ENCODE measurements around the gene PLPP6. TPM values are rescaled to one million over a fixed set of nuclear protein-coding genes. Genes with fewer than 3 reads are reported as not detected.

Gene PLPP6
- total and polyA plus RNA-seq, 2 of the 8 experiments (the other 6 are each of a cell fraction or from before 2014, with no cell fraction given), result 11.8 to 13.3 TPM

GRCh38 chr9:4713849-4714248 lies 51.8 kb downstream of the PLPP6 start:
- no peak overlapping the region for H2AFZ ChIP-seq (ENCODE audit: low read length)
- no peak overlapping the region for H3K56ac ChIP-seq (replicated peaks; ENCODE audit: insufficient read length, low read depth, low read length)
- no peak overlapping the region for H3K4me2 ChIP-seq (ENCODE audit: insufficient read depth in 1 of 2, low read depth in 2 of 2, low read length in 2 of 2)
- no peak overlapping the region for H4K91ac ChIP-seq (replicated peaks; ENCODE audit: insufficient read length, low read length)
- H4K20me1 ChIP-seq (replicated peaks in 1 of 2; ENCODE audit: control insufficient read depth in 1 of 2, insufficient read depth in 2 of 2, low read length in 2 of 2), result no peaks in the 10 kb centered on the region
- CTCF ChIA-PET (ENCODE audit: partially characterized antibody), result interaction anchor here (1.2 kb wide), 1 partner anchor 13 kb away, joined by 4 read pairs; no protein-coding TSS in a partner anchor
- H3K79me2 ChIP-seq (ENCODE audit: control insufficient read depth in 1 of 2, insufficient read depth in 2 of 2, low read length in 2 of 2), result no peaks in the 10 kb centered on the region
- FAIRE-seq (peak; percentile 92), DNase-seq (ENCODE audit: low read depth in 1 of 2, low spot score in 2 of 2) (no peak)
- no peak overlapping the region for H3K18ac ChIP-seq (ENCODE audit: extremely low read depth, low read length)
- H2BK5ac ChIP-seq (ENCODE audit: low read depth, low read length), result no peak overlapping the region
- H3K36me3 ChIP-seq (ENCODE audit: control insufficient read depth in 2 of 4, insufficient read depth in 4 of 4, low read length in 3 of 4), result peaks cover 4 to 33% (median 16%) of the 10 kb centered on the region in 4 experiments
- no peak overlapping the region for H2BK120ac ChIP-seq (replicated peaks; ENCODE audit: low read depth, low read length)
- H3K27me3 ChIP-seq (replicated peaks in 1 of 4; ENCODE audit: control insufficient read depth in 3 of 4, extremely low read depth in 1 of 4, insufficient read depth in 3 of 4, low read length in 3 of 4), result no peaks in the 10 kb centered on the region
- H3K4me3 ChIP-seq (ENCODE audit: extremely low read depth in 1 of 4, insufficient read depth in 2 of 4, low read depth in 3 of 4, low read length in 4 of 4), result no peak overlapping the region
- H3K27ac ChIP-seq (ENCODE audit: low read depth, low read length), result no peak overlapping the region
- H2BK12ac ChIP-seq (ENCODE audit: low read depth, low read length), result no peak overlapping the region
- no peak overlapping the region for H3K23ac ChIP-seq (ENCODE audit: insufficient read length)
- H2BK15ac ChIP-seq (ENCODE audit: low read length), result no peak overlapping the region
- no peak overlapping the region for H4K8ac ChIP-seq (ENCODE audit: extremely low read depth, insufficient read depth, low read length)
- no peak overlapping the region for H2BK20ac ChIP-seq (ENCODE audit: low read length)
- H3K9ac ChIP-seq (replicated peaks in 1 of 4; ENCODE audit: extremely low read depth in 1 of 4, low read depth in 3 of 4, low read length in 3 of 4), result no peak overlapping the region
- H3K79me1 ChIP-seq (ENCODE audit: low read depth, low read length), result no peaks in the 10 kb centered on the region
- WGBS, 2 experiments (ENCODE audit: extremely low coverage in 1 of 2, insufficient coverage in 1 of 2, insufficient read length in 1 of 2, insufficient replicate concordance in 2 of 2, low coverage in 1 of 2, low lambda C conversion rate in 2 of 2, missing lambda C conversion rate in 1 of 2), result 71 to 100% methylated on average over 3 to 7 of the region's 7 CpGs
- peaks cover 5% of the 10 kb centered on the region; the same call in 1 of the 2 replicates for H3K23me2 ChIP-seq (ENCODE audit: low read depth, low read length)
- H3K14ac ChIP-seq (ENCODE audit: insufficient read length), result no peak overlapping the region
- H3K4ac ChIP-seq (replicated peaks; ENCODE audit: insufficient read length, low read depth, low read length), result no peak overlapping the region
- H4K5ac ChIP-seq (ENCODE audit: insufficient read length, low read depth, low read length), result no peak overlapping the region
- no peak overlapping the region for H2AK5ac ChIP-seq (ENCODE audit: low read depth, low read length)
- no peaks in the 10 kb centered on the region for H3K4me1 ChIP-seq (replicated peaks in 1 of 4; ENCODE audit: control insufficient read depth in 3 of 4, insufficient read depth in 4 of 4, low read length in 3 of 4)
- no peaks in the 10 kb centered on the region for H3K9me3 ChIP-seq (ENCODE audit: insufficient read depth in 2 of 2, low read depth in 1 of 2, low read length in 1 of 2)
- POLR2A ChIA-PET (ENCODE audit: partially characterized antibody), result no interaction called here
- no peak for TF ChIP-seq SP4 (IDR thresholded peaks at IDR 0.05; ENCODE audit: low read length)
- TF ChIP-seq CHD1 (IDR thresholded peaks at IDR 0.05; ENCODE audit: low read depth, low read length), result no peak
- no peak for TF ChIP-seq HDAC6 (IDR thresholded peaks at IDR 0.05; ENCODE audit: low read depth, low read length)
- no peak for TF ChIP-seq POLR2AphosphoS5 (IDR thresholded peaks at IDR 0.05; ENCODE audit: low read depth, low read length)
- no peak for TF ChIP-seq E2F6 (IDR thresholded peaks at IDR 0.05)
- TF ChIP-seq RNF2 (IDR thresholded peaks at IDR 0.05; ENCODE audit: borderline replicate concordance, low read depth, low read length, missing control alignments, poor library complexity, severe bottlenecking), result no peak
- TF ChIP-seq ATF2 (IDR thresholded peaks at IDR 0.05; ENCODE audit: low read length), result no peak
- TF ChIP-seq BCL11A (IDR thresholded peaks at IDR 0.05; ENCODE audit: low read depth in 2 of 2, low read length in 2 of 2), result no peak
- no peak for TF ChIP-seq SP2 (IDR thresholded peaks at IDR 0.05; ENCODE audit: low read length)
- no peak for TF ChIP-seq RAD21 (IDR thresholded peaks at IDR 0.05 in 1 of 2, conservative IDR thresholded peaks at IDR 0.05 in 1 of 2; ENCODE audit: low read depth in 2 of 2, low read length in 2 of 2)
- TF ChIP-seq JUN (IDR thresholded peaks at IDR 0.05; ENCODE audit: low read depth, low read length), result no peak
- no peak for TF ChIP-seq TAF1 (IDR thresholded peaks at IDR 0.05; ENCODE audit: low read depth, low read length)

Data from H1 (cell line).